8988T (cell line): ENCODE measurements around the gene RPS6KA4.

Source experiments
- DNase-seq: peaks from one replicate; pipeline ENCODE4 v3.0.0; 2011

Gene RPS6KA4

GRCh38 chr11:64327993-64328392, 31.0 kb upstream of the RPS6KA4 start:
- no peak for DNase-seq

DNA sequence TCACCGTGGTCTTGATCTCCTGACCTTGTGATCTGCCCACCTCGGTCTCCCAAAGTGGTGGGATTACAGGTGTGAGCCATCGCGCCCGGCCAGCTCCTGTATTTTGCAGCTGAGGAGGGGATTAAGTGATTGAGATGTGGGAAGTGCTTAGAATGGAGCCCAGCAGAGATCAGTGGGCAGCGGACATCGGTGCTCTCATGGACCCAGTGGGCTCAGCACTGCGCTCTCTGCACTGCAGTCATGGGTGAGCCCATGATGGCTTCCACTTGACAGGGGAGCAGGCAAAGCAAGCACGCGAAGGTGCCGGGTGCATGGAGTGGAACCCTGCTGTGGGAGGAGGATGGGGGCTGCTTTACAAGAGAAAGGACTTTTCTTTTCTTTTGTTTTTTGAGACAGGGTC, 28.1 kb upstream of the RPS6KA4 start:
- no peak for DNase-seq

- DNase-seq = peak; percentile 88
Observed at GRCh38 chr11:64331569-64332371, 27.2 kb upstream of the RPS6KA4 start.

DNA sequence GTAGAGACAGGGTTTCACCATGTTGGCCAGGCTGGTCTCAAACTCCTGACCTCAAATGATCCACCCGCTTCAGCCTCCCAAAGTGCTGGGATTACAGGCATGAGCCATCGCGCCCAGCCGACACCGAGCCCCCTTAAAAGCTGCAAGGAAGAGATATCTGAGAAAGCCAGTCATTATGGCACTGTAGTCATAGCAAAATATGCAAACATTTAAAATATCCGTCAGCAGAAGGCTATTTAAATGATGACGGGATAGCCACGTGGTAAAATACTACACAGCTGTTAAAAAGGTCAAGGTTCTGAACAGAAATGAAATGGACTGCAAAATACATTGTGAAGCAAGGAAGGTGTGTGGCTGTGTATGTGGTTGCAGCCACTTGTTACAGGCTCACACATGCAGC, 25.4 kb upstream of the RPS6KA4 start:
- no peak for DNase-seq

GRCh38 chr11:64334764-64335735, 23.9 kb upstream of the RPS6KA4 start:
- peak; percentile 95 for DNase-seq

GRCh38 chr11:64337538-64338249, 21.3 kb upstream of the RPS6KA4 start:
- DNase-seq = no peak

GRCh38 chr11:64338716-64339115, 20.2 kb upstream of the RPS6KA4 start:
- no peak for DNase-seq

DNA sequence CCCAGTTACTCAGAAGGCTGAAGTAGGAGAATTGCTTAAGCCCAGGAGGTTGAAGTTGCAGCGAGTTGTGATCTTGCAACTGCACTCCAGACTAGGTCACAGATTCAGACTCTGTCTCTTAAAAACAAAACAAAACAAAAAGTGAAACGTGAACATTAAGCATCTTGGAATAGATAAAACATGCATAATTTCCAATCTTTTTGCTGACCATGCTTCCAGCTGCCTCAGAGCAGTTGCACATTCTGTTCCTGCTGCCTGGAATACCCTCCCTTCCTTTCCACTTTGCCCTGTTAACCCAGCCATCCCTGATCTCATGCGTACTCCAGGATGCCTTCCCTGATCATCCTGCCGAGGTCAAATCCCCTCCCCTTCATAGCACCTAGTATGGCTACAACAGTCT, 19.7 kb upstream of the RPS6KA4 start:
- DNase-seq = no peak

- no peak for DNase-seq
Observed at GRCh38 chr11:64339754-64340408, 19.1 kb upstream of the RPS6KA4 start, which contains the start of gene CCDC88B. TSS of gene CCDC88B (plus strand) at chr11:64340204. CDS start at chr11:64340267, 63 bp downstream.

- peak; percentile 45 for DNase-seq
Observed at GRCh38 chr11:64340671-64341335, 18.2 kb upstream of the RPS6KA4 start.

DNA sequence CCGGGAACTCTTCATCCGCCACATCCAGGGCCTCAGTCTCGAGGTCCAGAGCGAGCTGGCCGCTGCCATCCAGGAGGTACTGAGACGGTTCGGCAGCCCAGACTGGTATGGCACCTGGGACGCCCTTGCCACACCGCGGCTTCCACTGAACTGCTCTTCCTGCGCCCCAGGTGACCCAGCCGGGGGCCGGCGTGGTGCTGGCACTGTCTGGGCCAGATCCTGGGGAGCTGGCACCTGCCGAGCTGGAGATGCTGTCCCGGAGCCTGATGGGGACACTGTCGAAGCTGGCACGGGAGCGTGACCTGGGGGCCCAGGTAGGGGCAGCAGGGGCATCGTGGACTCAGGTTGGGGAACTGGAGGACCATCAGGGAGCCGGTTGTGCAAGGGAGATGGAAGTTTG, 17.5 kb upstream of the RPS6KA4 start:
- no peak for DNase-seq

DNA sequence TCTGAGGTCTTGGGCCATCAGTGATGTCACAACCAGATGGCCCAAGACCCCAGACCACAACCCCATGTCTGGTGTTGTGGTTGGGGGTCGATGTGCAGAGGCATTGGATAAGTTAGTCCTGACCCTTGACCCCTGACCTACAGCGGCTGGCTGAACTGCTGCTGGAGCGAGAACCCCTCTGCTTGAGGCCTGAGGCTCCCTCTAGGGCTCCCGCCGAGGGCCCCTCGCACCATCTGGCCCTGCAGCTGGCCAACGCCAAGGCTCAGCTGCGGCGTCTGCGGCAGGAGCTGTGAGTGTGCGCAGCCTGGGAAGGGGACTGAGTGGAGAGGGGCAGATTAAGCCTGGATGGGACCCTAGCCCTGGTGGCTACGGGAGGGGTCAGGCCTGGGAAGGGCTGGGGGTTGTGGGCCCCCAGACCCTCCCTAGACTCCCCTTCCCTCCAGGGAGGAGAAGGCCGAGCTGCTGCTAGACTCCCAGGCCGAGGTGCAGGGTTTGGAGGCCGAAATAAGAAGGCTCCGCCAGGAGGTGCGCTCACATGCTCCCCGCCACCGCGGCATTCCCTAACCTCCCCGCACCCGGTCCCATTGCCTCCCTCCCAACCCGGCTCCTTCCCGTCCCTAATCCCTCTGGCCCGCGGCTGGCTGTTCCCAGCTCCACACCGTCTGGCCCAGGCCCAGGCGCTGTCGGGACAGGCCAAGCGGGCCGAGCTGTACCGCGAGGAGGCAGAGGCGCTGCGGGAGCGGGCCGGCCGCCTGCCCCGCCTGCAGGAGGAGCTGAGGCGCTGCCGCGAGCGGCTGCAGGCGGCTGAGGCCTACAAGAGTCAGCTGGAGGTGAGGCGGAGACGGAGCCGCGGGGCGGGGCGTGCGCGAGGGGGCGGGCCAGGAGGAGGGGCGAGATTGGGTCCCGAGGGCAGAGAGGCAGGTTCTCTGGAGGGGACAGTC, 16.8 kb upstream of the RPS6KA4 start:
- DNase-seq = peak; percentile 99

- peak; percentile 85 for DNase-seq
Observed at GRCh38 chr11:64342869-64343745, 15.9 kb upstream of the RPS6KA4 start.

DNA sequence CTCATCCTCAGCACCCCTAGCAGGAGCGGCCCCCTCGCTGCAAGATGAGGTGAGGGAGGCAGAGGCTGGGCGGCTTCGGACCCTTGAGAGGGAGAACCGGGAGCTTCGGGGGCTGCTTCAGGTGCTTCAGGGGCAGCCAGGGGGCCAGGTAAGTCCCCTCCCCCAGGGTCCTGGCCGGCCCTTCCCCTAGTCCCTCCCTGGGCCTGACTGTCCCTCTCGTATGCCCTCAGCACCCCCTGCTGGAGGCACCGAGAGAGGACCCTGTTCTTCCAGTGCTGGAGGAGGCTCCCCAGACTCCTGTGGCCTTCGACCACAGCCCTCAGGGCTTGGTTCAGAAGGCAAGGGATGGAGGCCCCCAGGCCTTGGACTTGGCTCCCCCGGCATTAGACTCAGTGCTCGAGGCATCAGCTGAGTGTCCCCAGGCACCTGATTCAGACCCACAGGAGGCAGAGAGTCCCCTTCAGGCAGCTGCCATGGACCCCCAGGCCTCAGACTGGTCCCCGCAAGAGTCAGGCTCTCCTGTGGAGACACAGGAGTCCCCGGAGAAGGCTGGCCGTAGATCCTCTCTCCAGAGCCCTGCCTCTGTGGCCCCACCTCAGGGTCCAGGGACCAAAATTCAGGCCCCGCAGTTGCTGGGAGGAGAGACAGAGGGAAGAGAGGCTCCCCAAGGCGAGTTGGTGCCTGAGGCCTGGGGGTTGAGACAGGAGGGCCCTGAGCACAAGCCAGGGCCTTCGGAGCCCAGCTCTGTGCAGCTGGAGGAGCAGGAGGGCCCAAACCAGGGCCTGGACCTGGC, 15.0 kb upstream of the RPS6KA4 start:
- peak; percentile 90 for DNase-seq

- DNase-seq = no peak
Observed at GRCh38 chr11:64344787-64345186, 14.2 kb upstream of the RPS6KA4 start.

DNA sequence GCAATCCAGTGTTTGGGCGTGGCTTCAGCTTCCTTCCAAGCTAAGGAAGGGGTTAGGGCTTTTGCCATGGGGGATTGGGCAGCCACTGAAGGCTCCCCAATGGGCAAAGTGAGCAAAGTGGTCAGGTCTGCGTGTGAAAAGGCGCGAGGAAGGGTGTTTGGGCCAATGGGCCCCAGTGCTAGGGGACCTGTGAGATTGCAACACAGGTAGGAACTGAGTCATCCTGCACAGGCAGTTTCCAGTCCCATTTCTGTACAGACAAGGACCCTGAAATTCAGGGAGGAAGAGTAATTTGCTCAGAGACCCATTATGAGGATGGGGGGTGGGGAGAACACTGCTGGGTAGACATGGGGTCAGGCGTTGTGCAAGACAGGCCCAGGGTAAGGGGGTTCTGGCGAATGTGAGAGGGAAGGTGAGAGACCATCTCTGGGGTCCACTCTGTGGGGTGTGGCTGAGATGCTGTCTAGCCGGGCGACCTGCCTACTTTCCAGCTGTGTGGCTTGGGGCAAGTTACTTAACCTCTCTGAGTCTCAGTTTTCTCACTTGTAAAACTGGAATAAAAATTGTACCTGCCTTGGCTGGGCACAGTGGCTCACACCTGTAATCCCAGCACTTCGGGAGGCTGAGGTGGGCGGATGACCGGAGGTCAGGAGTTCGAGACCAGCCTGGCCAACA, 11.6 kb upstream of the RPS6KA4 start:
- DNase-seq = peak; percentile 27

DNA sequence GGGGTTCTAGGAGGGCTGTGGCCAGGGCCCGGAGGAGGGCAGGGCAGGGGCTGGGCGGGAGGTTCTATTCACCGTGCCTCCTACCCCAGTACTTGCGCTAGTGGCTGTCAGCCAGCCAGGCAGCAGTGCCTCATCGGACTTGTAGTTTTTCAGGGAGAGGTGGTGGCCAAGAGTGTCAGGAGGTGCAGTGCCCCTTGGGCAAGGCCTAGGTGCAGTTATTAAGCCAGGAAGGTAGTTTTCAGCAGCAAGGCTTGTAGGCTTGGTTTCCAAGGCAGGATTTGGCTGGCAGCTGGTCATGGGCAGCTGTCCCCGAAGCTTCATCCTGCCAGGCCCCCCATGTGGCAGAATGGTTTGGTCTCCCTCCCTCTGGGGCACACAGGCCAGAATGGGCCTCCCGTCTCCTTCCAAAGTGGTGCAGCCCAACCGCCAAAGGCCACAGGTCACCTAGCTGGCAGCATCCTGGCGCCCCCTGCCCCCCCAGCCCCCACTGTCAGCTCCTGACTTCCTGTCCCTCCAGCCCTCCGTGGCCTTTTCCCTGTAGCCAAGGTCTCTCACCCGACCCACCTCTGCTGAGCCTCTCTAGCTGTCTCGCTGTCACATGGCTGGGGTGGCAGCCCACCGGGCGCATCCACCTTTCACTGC, 10.5 kb upstream of the RPS6KA4 start:
- DNase-seq = peak; percentile 44

GRCh38 chr11:64349025-64349387, 10.0 kb upstream of the RPS6KA4 start:
- no peak for DNase-seq
